K562 (cell line): Measurements from ENCODE around the gene NVL. TPM values are rescaled to one million over a fixed set of nuclear protein-coding genes. Genes with fewer than 3 reads are reported as not detected.
A peak's percentile ranks its signal among the peaks of the same experiment; 100 is the strongest.
"Not testable (repeated sequence)": the region's sequence is repeated elsewhere in the genome, so short reads cannot be mapped to it uniquely, and the experiment has no call there.

Experiments used
- ATAC-seq: fragments of 200-7000 bp; cut with Tn5 transposase; 3 replicates; pipeline ENCODE4 v1.9.1; 2020; ENCODE audit warnings: moderate library complexity
- BruUV-seq: library from RNA; stranded (reverse); fragments of 400-500 nt; replicated peaks from 2 replicates; lab custom pipeline; 2021; lab: Mats Ljungman, UMichigan
- CTCF ChIA-PET: fragments of 300-600 bp; formaldehyde crosslinking; extraction: SDS; loops from one replicate; lab custom pipeline; 2021; ENCODE audit warnings: low intra/inter-chr PET ratio; lab: Yijun Ruan, JAX
- POLR2A ChIA-PET: fragments of 300-600, 350-650 bp; sonication (Branson Sonifier 250); formaldehyde crosslinking; extraction: SDS; loops from one replicate; lab custom pipeline; 2021; ENCODE audit warnings: antibody characterized with exemption, inconsistent platforms; lab: Yijun Ruan, JAX
- DNase-seq, 4 experiments: peaks; one replicate each; pipeline versions ENCODE4 v3.0.0 to v3.0.0-alpha.2; 2011 to 2018; ENCODE audit warnings: low spot score in 3 of 4, mixed read lengths in 3 of 4; ENCODE audit errors: extremely low read depth in 1 of 4
- FAIRE-seq: peaks from 2 replicates; lab custom pipeline; 2011; peaks lifted over from hg19 to GRCh38; lab: Jason Lieb, UNC
- H2AFZ ChIP-seq: 2 replicates; pipeline ENCODE4 v1.6.0; 2011; ENCODE audit warnings: low read depth, low read length, control low read depth, inconsistent platforms
- H3K27ac ChIP-seq: fragments of 200-600 bp; 3 replicates; pipeline ENCODE4 v1.8.0; 2011; ENCODE audit warnings: low read depth, mild to moderate bottlenecking, control low read depth, inconsistent platforms, low read length, moderate library complexity, mixed read lengths; ENCODE audit errors: extremely low read depth
- H3K27me3 ChIP-seq, 2 experiments: fragments of 300-600 bp in 1 of 2; 2 replicates in 1 of 2; 3 replicates in 1 of 2; pipeline versions ENCODE4 v1.6.0 to v1.8.0; 2011; ENCODE audit warnings: inconsistent platforms in 2 of 2, low read length in 2 of 2, mild to moderate bottlenecking in 1 of 2, mixed read lengths in 1 of 2, moderate library complexity in 1 of 2; ENCODE audit not compliant: control insufficient read depth in 2 of 2, insufficient read depth in 2 of 2
- H3K36me3 ChIP-seq: fragments of 300-600 bp; 3 replicates; pipeline ENCODE4 v1.8.0; 2011; ENCODE audit warnings: mild to moderate bottlenecking, low read length, inconsistent platforms; ENCODE audit not compliant: control insufficient read depth, insufficient read depth
- H3K4me1 ChIP-seq, 2 experiments: fragments of 200-600 bp in 1 of 2; replicated peaks in 1 of 2; 2 replicates in 1 of 2; 3 replicates in 1 of 2; pipeline versions ENCODE4 v1.5.1 to v1.8.0; 2011; ENCODE audit warnings: inconsistent platforms in 2 of 2, low read length in 2 of 2, mild to moderate bottlenecking in 1 of 2, mixed read lengths in 1 of 2, moderate library complexity in 1 of 2; ENCODE audit not compliant: control insufficient read depth in 2 of 2, insufficient read depth in 2 of 2
- H3K4me2 ChIP-seq: 2 replicates; pipeline ENCODE4 v1.6.1; 2011; ENCODE audit warnings: low read length, control low read depth, inconsistent platforms, mixed read lengths; ENCODE audit not compliant: insufficient read depth
- H3K4me3 ChIP-seq: fragments of 200-600 bp; sonication (generic), shearing (Covaris generic); 2 replicates; pipeline ENCODE4 v1.5.1; 2016; ENCODE audit warnings: control low read depth, inconsistent platforms
- H3K79me2 ChIP-seq: fragments of 200-600 bp; 3 replicates; pipeline ENCODE4 v1.8.0; 2011; ENCODE audit warnings: low read length, inconsistent platforms; ENCODE audit not compliant: control insufficient read depth, insufficient read depth
- H3K9ac ChIP-seq, 2 experiments: 2 replicates each; pipeline versions ENCODE4 v1.6.0 to v1.6.1; 2011; ENCODE audit warnings: low read depth in 2 of 2, low read length in 2 of 2, control low read depth in 1 of 2, inconsistent platforms in 1 of 2, mild to moderate bottlenecking in 1 of 2, mixed read lengths in 1 of 2; ENCODE audit not compliant: insufficient read depth in 1 of 2
- H3K9me1 ChIP-seq: one replicate; pipeline ENCODE4 v1.6.0; 2011; ENCODE audit warnings: inconsistent platforms, mild to moderate bottlenecking, low read length, moderate library complexity; ENCODE audit not compliant: control insufficient read depth, insufficient read depth
- H3K9me3 ChIP-seq: replicated peaks from 2 replicates; pipeline ENCODE4 v1.5.1; 2011; ENCODE audit warnings: low read depth, low read length, inconsistent platforms; ENCODE audit not compliant: control insufficient read depth, insufficient read depth
- H4K20me1 ChIP-seq: replicated peaks from 2 replicates; pipeline ENCODE4 v1.6.1; 2011; ENCODE audit warnings: low read length, inconsistent platforms, mixed read lengths; ENCODE audit not compliant: control insufficient read depth, insufficient read depth
- WGBS: fragments of 100-300 bp; shearing (Covaris generic); methylation state at CpG from one replicate; pipeline ENCODE4 v1.1.6; 2016; ENCODE audit warnings: low coverage, mixed read lengths; ENCODE audit not compliant: insufficient coverage; ENCODE audit errors: missing lambda C conversion rate; 5-methylcytosine and 5-hydroxymethylcytosine counted together
- in situ Hi-C: fragments of 300-500 bp; cut with MboI; formaldehyde crosslinking; loops from 4 replicates; pipeline ENCODE4 v1.15.0; 2018; ENCODE audit warnings: inconsistent platforms, mixed read lengths
- intact Hi-C: fragments of 100-400 bp; cut with micrococcal nuclease; formaldehyde crosslinking; loops from 2 replicates; pipeline ENCODE4 v1.14.2; 2022
- polyA plus RNA-seq, 8 experiments: library from polyadenylated mRNA; depleted of rRNA in 4 of 8; stranded (reverse) in 5 of 8; unstranded in 3 of 8; fragments of >200 nt; fragmentation: Nextera tagmentation in 2 of 8; fragmentation: Illumina TruSeq in 1 of 8; extraction: Ambion mirVana in 2 of 8; extraction: Trizol in 1 of 8; gene quantifications; 2 replicates each; pipeline versions ENCODE4 v1.2.1 to v1.2.3, GENCODE V29; 2011 to 2014; ENCODE audit warnings: inconsistent platforms in 1 of 8, missing spikeins in 1 of 8
- total RNA-seq, 7 experiments: library from RNA; depleted of rRNA in 6 of 7; stranded (reverse); fragments of >200 nt in 6 of 7; fragmentation: Illumina TruSeq in 2 of 7; extraction: Trizol in 2 of 7; gene quantifications; 2 replicates each; pipeline versions ENCODE4 v1.2.1 to v1.2.3, GENCODE V29; 2011 to 2021; ENCODE audit warnings: low replicate concordance in 1 of 7
- TF ChIP-seq, protein P1 (sequence below): sonication (generic); formaldehyde crosslinking; IDR thresholded peaks from 2 replicates; pipeline ENCODE4 v1.8.1; 2023; ENCODE audit warnings: mild to moderate bottlenecking, missing genetic modification reagents

The NVL gene
- total and polyA plus RNA-seq, 9 of the 15 experiments (the other 6 are each of a cell fraction or from before 2014, with no cell fraction given) = 32.5 to 86.6 (median 62.9) TPM

GRCh38 chr1:224352436-224353085 lies 22.6 kb upstream of the NVL start:
- H4K20me1 ChIP-seq, ATAC-seq, H2AFZ ChIP-seq, DNase-seq, intact Hi-C loops, H3K27me3 ChIP-seq, FAIRE-seq, H3K27ac ChIP-seq, H3K9ac ChIP-seq, POLR2A ChIA-PET, CTCF ChIA-PET, H3K9me3 ChIP-seq, H3K4me3 ChIP-seq, BruUV-seq, H3K4me2 ChIP-seq, H3K36me3 ChIP-seq, in situ Hi-C loops, H3K79me2 ChIP-seq, H3K9me1 ChIP-seq: not testable (repeated sequence)
- WGBS = 87% methylated on average over 29 of the region's 49 CpGs
- peaks cover 0 to 12% of the 10 kb centered on the region in 2 experiments; a peak in 3 of 5 replicates for H3K4me1 ChIP-seq
- TF ChIP-seq, protein P1, sequence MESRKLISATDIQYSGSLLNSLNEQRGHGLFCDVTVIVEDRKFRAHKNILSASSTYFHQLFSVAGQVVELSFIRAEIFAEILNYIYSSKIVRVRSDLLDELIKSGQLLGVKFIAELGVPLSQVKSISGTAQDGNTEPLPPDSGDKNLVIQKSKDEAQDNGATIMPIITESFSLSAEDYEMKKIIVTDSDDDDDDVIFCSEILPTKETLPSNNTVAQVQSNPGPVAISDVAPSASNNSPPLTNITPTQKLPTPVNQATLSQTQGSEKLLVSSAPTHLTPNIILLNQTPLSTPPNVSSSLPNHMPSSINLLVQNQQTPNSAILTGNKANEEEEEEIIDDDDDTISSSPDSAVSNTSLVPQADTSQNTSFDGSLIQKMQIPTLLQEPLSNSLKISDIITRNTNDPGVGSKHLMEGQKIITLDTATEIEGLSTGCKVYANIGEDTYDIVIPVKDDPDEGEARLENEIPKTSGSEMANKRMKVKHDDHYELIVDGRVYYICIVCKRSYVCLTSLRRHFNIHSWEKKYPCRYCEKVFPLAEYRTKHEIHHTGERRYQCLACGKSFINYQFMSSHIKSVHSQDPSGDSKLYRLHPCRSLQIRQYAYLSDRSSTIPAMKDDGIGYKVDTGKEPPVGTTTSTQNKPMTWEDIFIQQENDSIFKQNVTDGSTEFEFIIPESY (CRISPR knock-in tag) = peak; percentile 66; the same call in 1 of the 2 replicates

DNA sequence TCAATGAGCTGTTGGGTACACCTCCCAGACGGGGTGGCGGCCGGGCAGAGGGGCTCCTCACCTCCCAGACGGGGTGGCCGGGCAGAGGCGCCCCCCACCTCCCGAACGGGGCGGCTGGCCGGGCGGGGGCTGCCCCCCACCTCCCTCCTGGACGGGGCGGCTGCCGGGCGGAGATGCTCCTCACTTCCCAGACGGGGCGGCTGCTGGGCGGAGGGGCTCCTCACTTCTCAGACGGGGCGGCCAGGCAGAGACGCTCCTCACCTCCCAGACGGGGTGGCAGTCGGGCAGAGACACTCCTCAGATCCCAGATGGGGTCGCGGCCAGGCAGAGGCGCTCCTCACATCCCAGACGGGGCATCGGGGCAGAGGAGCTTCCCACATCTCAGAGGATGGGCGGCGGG lies 19.7 kb upstream of the NVL start:
- POLR2A ChIA-PET = interaction anchor here (0.6 kb wide), 1 partner anchor 60 kb away, joined by 3 read pairs; no protein-coding TSS in a partner anchor
- H3K27me3 ChIP-seq, H3K9me1 ChIP-seq, CTCF ChIA-PET, H3K27ac ChIP-seq, H3K4me3 ChIP-seq, H3K9me3 ChIP-seq, FAIRE-seq, H3K36me3 ChIP-seq, H2AFZ ChIP-seq, H3K9ac ChIP-seq, H3K4me1 ChIP-seq, H3K4me2 ChIP-seq, DNase-seq, BruUV-seq, ATAC-seq, intact Hi-C loops, H3K79me2 ChIP-seq, H4K20me1 ChIP-seq: not testable (repeated sequence)
- WGBS = 69% methylated on average over 19 of the region's 30 CpGs
- in situ Hi-C loops = loop anchor here (25.0 kb wide), 1 partner anchor 237 kb away; the partner anchor contains the start of gene FBXO28
